OCI-LY3 (cell line): ENCODE measurements around the gene ADIPOR2.
"Not testable (repeated sequence)": the region's sequence is repeated elsewhere in the genome, so short reads cannot be mapped to it uniquely, and the experiment has no call there.

Source experiments
- H2AFZ ChIP-seq: fragments of 200-600, 300-600 bp; shearing (Covaris generic); 2 replicates; pipeline ENCODE4 v1.6.0; 2014; ENCODE audit warnings: antibody characterized with exemption, low read depth, low read length
- H3K27ac ChIP-seq: fragments of 200-600, 300-600 bp; sonication (generic); 2 replicates; pipeline ENCODE4 v1.5.1; 2014; ENCODE audit warnings: mild to moderate bottlenecking, low read length, moderate library complexity, mixed read lengths
- H3K27me3 ChIP-seq: fragments of 200-600, 300-600 bp; sonication (generic); 2 replicates; pipeline ENCODE4 v1.6.1; 2014; ENCODE audit warnings: low read depth, low read length, mixed read lengths
- H3K36me3 ChIP-seq: fragments of 200-600, 300-600 bp; sonication (generic); replicated peaks from 2 replicates; pipeline ENCODE3; 2014; ENCODE audit warnings: low read depth, low read length, mixed read lengths
- H3K4me1 ChIP-seq: fragments of 300-600, 200-600 bp; sonication (generic); 2 replicates; pipeline ENCODE4 v1.6.1; 2014; ENCODE audit warnings: low read length, mixed read lengths
- H3K4me2 ChIP-seq: fragments of 200-600, 300-600 bp; sonication (generic); 2 replicates; pipeline ENCODE4 v1.6.1; 2014; ENCODE audit warnings: low read length, mixed read lengths
- H3K4me3 ChIP-seq: fragments of 300-600, 200-600 bp; sonication (generic); 2 replicates; pipeline ENCODE4 v1.5.1; 2014; ENCODE audit warnings: antibody characterized with exemption, mild to moderate bottlenecking, low read length, moderate library complexity
- H3K79me2 ChIP-seq: fragments of 300-600, 200-600 bp; shearing (Covaris generic); 2 replicates; pipeline ENCODE4 v1.6.1; 2014; ENCODE audit warnings: mild to moderate bottlenecking, low read length, mixed read lengths
- H3K9ac ChIP-seq: fragments of 300-600, 200-600 bp; shearing (Covaris generic); 2 replicates; pipeline ENCODE4 v1.6.0; 2014; ENCODE audit warnings: mild to moderate bottlenecking, low read length, moderate library complexity
- H3K9me3 ChIP-seq: fragments of 200-600, 300-600 bp; shearing (Covaris generic); 2 replicates; pipeline ENCODE4 v1.6.1; 2014; ENCODE audit warnings: low read length, mixed read lengths; ENCODE audit not compliant: insufficient read depth
- H4K20me1 ChIP-seq: fragments of 200-600, 300-600 bp; sonication (generic); 2 replicates; pipeline ENCODE4 v1.6.1; 2016; ENCODE audit warnings: low read length, mixed read lengths; ENCODE audit not compliant: insufficient read depth
- EZH2phosphoT487 ChIP-seq: fragments of 200-600 bp; shearing (Covaris generic); IDR thresholded peaks from 2 replicates; pipeline ENCODE4 v1.6.1; 2018; ENCODE audit warnings: antibody characterized with exemption, mixed run types, low read depth
- TF ChIP-seq, protein P1 (sequence below): fragments of 200-600, 300-600 bp; sonication (generic); IDR thresholded peaks from 2 replicates; pipeline ENCODE4 v1.5.1; 2014; ENCODE audit warnings: antibody characterized with exemption, low read length, low read depth

ADIPOR2 gene

DNA sequence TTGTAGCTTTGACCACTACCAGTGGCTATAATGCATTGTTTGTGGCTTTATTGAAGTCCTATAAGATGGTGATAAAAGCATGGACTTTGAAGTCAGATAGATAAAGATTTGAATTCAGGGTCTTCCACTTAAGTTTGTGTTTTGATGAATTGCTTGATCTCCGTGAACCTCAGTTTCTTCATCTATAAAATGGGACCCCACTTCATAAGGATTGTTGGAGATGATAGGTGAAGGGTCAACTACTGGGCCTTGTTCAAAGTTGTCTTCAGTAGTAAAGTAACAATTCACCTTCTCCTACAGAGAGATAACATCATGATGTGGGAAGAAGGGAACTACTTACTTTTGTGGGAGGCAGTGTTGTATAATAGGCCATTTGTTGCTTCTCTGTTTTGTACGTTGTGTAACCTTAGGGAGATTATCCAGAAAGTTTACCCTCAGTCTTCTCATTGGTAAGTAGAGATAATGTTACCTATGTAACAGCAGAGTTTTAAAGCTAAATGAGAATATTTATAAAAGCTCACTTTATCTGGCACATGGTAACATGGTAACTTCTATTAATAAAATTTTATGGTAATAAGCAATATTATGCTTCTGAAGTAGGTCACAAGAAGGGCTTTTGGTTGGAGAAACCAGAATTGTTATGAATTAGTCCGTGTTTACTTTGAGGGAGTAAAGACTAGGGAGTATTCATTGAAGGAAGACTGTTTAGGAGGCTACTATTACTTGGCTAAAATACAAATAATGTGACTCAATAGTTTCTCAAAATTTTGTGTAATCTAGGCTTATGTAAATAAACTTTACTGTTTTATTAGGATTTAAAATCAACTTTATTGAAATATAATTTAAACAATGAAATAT is 15.1 kb downstream of the ADIPOR2 start:
- Histone ChIP-seq H4K20me1 (peaks cover 15% of the 10 kb centered on the region; the same call in 1 of the 2 replicates), H3K36me3 (peaks cover 6% of the 10 kb centered on the region), H3K27ac (no peak overlapping the region), H3K9ac (no peak overlapping the region), H3K4me3 (no peak overlapping the region), H3K4me1 (peaks cover 6% of the 10 kb centered on the region), H3K4me2 (no peak overlapping the region), H3K79me2 (peaks cover 88% of the 10 kb centered on the region), H3K9me3 (no peaks in the 10 kb centered on the region), H3K27me3 (no peaks in the 10 kb centered on the region), H2AFZ (no peak overlapping the region)
- TF ChIP-seq EZH2phosphoT487: no peak

DNA sequence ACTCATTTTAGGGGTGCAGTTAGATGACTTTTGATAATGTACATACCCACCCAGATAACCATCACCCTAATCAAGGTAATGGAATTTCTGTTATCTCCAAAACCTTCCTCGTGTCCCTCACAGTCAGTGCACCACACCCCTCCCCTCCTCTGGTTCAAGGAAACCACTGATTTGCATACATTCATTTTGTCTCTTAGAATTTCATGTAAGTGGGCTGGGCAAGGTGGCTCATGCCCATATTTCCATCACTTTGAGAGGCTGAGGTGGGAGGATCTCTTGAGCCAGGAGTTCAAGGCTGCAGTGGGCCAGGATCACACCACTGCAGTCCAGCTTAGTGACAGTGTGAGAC is 15.7 kb downstream of the ADIPOR2 start:
- Histone ChIP-seq H3K9me3 (no peaks in the 10 kb centered on the region), H3K4me2 (no peak overlapping the region), H3K4me1 (peaks cover 6% of the 10 kb centered on the region), H3K27me3 (no peaks in the 10 kb centered on the region), H2AFZ (no peak overlapping the region), H4K20me1 (peaks cover 15% of the 10 kb centered on the region; the same call in 1 of the 2 replicates), H3K9ac (no peak overlapping the region), H3K4me3 (no peak overlapping the region), H3K79me2 (peaks cover 88% of the 10 kb centered on the region), H3K36me3 (peaks cover 6% of the 10 kb centered on the region), H3K27ac (no peak overlapping the region)
- TF ChIP-seq EZH2phosphoT487: no peak
- TF ChIP-seq, protein P1, sequence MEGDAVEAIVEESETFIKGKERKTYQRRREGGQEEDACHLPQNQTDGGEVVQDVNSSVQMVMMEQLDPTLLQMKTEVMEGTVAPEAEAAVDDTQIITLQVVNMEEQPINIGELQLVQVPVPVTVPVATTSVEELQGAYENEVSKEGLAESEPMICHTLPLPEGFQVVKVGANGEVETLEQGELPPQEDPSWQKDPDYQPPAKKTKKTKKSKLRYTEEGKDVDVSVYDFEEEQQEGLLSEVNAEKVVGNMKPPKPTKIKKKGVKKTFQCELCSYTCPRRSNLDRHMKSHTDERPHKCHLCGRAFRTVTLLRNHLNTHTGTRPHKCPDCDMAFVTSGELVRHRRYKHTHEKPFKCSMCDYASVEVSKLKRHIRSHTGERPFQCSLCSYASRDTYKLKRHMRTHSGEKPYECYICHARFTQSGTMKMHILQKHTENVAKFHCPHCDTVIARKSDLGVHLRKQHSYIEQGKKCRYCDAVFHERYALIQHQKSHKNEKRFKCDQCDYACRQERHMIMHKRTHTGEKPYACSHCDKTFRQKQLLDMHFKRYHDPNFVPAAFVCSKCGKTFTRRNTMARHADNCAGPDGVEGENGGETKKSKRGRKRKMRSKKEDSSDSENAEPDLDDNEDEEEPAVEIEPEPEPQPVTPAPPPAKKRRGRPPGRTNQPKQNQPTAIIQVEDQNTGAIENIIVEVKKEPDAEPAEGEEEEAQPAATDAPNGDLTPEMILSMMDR: no peak

DNA sequence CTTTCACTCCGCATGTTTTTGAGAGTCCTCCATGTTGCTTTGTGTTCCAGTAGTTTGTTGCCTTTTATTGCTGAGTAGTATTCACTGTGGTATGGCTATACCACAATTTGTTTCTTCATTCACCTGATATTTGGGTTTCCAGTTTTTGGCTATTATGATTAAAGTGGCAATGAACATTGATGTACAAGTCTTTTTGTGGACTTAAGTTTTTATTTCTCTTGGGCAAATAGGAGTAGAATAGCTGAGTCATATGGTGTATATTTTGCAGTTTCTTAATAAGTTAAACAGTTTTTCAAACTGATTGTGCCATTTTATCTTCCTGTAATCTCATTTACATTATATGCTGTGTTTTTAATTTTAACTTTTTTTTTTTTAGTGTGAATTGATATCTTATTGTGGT is 16.2 kb downstream of the ADIPOR2 start:
- H3K27ac ChIP-seq: no peak overlapping the region
- TF ChIP-seq EZH2phosphoT487: no peak
- TF ChIP-seq, protein P1: no peak
- no peak overlapping the region for H3K9ac ChIP-seq
- H4K20me1 ChIP-seq: peaks cover 14% of the 10 kb centered on the region; the same call in 1 of the 2 replicates
- H3K79me2 ChIP-seq: peaks cover 88% of the 10 kb centered on the region
- H3K36me3 ChIP-seq: peaks cover 6% of the 10 kb centered on the region
- H3K4me1 ChIP-seq: peaks cover 6% of the 10 kb centered on the region
- no peaks in the 10 kb centered on the region for H3K27me3 ChIP-seq
- no peak overlapping the region for H3K4me3 ChIP-seq
- H3K4me2 ChIP-seq: no peak overlapping the region
- H3K9me3 ChIP-seq: no peaks in the 10 kb centered on the region
- no peak overlapping the region for H2AFZ ChIP-seq

DNA sequence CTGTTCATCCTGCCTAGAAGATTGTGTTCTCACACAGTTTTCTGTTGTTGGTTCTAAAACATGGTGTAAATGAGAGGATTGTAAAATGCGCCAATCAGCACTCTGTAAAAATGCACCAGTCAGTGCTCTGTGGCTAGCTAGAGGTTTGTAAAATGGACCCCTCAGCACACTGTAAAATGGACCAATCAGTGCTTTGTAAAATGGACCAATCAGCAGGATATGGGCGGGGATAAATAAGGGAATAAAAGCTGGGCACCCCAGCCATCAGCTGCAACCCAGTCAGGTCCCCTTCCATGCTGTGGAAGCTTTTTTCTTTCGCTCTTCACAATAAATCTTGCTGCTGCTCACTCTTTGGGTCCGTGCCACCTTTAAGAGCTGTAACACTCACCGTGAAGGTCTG is 19.1 kb downstream of the ADIPOR2 start:
- H3K9ac ChIP-seq, H3K4me2 ChIP-seq, H2AFZ ChIP-seq, H3K27me3 ChIP-seq, H3K4me1 ChIP-seq, H3K27ac ChIP-seq, H3K9me3 ChIP-seq, H3K4me3 ChIP-seq, H4K20me1 ChIP-seq: not testable (repeated sequence)
- Histone ChIP-seq H3K36me3 (peaks cover 10% of the 10 kb centered on the region), H3K79me2 (peaks cover 90% of the 10 kb centered on the region)

DNA sequence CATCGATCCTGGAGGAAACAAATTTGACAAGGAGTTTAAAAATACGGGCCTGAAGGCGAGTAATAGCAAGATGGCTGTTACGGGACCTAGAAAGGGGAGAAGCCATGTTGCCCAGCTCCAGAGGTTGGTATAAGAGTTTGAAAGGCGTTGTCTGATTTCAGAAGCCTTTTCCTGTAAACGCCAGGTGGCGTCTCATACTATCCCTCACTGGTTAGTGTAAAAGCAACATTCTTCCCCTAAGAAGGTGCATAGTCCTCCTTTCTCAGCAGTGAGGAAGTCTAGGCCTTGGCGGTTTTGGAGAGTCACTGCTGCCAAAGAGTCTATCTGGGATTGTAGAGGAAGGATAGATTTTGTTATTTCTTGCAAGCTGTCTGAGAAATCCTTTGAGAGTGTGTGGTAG is 20.0 kb downstream of the ADIPOR2 start:
- peaks cover 91% of the 10 kb centered on the region for H3K79me2 ChIP-seq
- H3K4me2 ChIP-seq: not testable (repeated sequence)

DNA sequence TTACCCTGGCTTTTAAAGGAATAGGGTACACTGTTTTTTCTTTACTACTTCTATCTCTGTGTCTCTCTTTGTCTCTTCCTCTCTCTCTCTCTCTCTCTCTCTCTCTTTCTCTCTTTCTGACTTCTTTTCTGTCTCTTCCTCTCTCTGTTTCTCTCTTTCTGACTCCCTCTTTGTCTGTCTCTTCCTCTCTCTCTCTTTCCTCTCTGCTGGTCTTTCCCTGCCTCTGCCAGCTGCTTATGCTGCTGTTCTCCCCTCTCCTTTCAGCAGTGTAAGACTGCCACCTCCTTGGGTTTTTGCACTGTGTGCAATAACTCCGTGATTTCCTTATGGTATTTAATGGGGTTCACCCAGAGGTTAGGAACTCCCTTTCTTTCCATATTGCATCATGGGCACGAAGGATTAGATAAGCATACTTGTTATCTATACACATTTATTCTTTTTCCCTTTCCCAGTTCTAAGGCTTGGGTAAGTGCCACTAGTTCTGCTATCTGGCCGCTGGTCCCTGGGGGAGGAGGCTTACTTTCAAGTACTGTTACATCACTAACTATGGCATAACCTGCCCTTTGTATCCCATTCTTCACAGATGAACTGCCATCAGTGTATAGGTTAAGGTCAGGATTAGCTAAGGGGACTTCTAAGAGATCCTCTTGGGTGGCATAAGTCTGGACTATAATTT is 20.8 kb downstream of the ADIPOR2 start:
- not testable (repeated sequence) for H3K9me3 ChIP-seq

More for the DNA sequence above, 20.0 kb downstream of the ADIPOR2 start:
- not testable (repeated sequence) for H3K9ac ChIP-seq, H3K4me1 ChIP-seq, H3K4me3 ChIP-seq, H3K27ac ChIP-seq, H4K20me1 ChIP-seq, H2AFZ ChIP-seq, H3K27me3 ChIP-seq, H3K9me3 ChIP-seq
- H3K36me3 ChIP-seq: peaks cover 14% of the 10 kb centered on the region

DNA sequence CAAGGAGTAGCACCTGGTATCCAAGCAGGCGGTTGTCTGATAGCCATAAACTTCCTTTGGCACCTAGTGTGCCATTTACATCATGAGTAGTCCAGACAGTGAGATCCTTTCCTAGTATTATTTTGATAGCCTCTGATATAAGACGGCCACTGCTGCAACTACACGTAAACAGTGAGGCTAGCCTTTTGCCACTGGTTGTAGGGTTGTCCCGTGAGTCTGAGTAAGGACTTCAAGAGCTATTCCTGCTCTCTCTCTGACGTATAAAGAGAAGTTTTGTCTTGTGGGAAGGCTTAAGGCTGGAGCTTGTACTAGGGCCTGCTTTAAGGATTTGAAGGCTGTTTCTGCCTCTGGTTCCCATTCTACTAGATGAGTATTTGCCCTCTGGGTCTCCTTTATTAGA is 21.4 kb downstream of the ADIPOR2 start:
- not testable (repeated sequence) for H3K27me3 ChIP-seq, H3K9ac ChIP-seq, H3K4me3 ChIP-seq, H3K4me1 ChIP-seq, H3K9me3 ChIP-seq, H3K4me2 ChIP-seq, H3K27ac ChIP-seq, H2AFZ ChIP-seq
- peaks cover 17% of the 10 kb centered on the region for H3K36me3 ChIP-seq
- peaks cover 13% of the 10 kb centered on the region; the same call in 1 of the 2 replicates for H4K20me1 ChIP-seq
- peaks cover 95% of the 10 kb centered on the region for H3K79me2 ChIP-seq

More for the DNA sequence above, 20.8 kb downstream of the ADIPOR2 start:
- Histone ChIP-seq H3K79me2 (peaks cover 95% of the 10 kb centered on the region), H3K4me1 (peaks cover 13% of the 10 kb centered on the region), H3K36me3 (peaks cover 21% of the 10 kb centered on the region), H4K20me1 (peaks cover 16% of the 10 kb centered on the region; the same call in 1 of the 2 replicates)
- H3K4me3 ChIP-seq, H3K27me3 ChIP-seq, H3K27ac ChIP-seq, H3K9ac ChIP-seq, H3K4me2 ChIP-seq, H2AFZ ChIP-seq: not testable (repeated sequence)
